ENCODE data around the gene ANKRD34A. TPM values are rescaled to one million over a fixed set of nuclear protein-coding genes. Genes with fewer than 3 reads are reported as not detected.

Gene ANKRD34A
- total RNA-seq, 1 experiment from 2014 or later, result 0.50 TPM

DNA sequence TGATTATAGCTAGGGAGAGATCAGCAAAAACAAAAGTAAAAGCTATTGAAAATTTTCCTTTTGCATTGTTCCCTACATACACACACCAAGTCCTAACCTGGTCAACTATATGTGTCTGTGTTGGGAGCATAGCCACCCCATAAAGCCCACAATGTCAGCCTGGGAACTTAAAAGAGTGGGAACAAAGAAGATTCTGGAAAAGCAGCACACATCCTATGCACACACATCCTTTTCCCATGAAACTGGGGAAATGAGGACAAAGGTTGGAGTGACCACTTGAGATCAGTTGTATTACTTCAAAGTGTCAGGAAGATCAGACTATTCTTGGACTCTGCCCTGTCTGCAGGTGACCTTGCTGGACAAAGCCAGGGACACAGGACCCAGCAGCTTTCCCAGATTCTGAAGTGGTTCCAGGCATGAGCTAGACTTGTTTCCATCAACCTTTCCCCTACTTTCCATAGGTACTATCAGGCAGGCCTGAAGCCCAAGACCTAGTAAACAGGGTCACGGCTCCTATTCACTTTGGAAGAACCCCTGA is 16.2 kb upstream of the ANKRD34A start:
- Histone ChIP-seq H4K20me1 (ENCODE audit: insufficient read depth) (no peaks in the 10 kb centered on the region), H3K27ac (peak overlapping the region; percentile 100), H3K9me2 (ENCODE audit: insufficient read depth) (no peaks in the 10 kb centered on the region), H3K36me3 (ENCODE audit: low read depth) (no peaks in the 10 kb centered on the region), H3K79me2 (ENCODE audit: low read depth) (no peaks in the 10 kb centered on the region), H3F3A (ENCODE audit: insufficient read depth, low read depth) (peaks cover 34% of the 10 kb centered on the region), H3K9me3 (ENCODE audit: insufficient read depth, low read depth) (no peaks in the 10 kb centered on the region), H3K4me1 (replicated peaks; ENCODE audit: insufficient read depth) (peaks cover 60% of the 10 kb centered on the region), H3K4me2 (peak overlapping the region; percentile 89), H2AFZ (no peak overlapping the region), H3K4me3 (no peak overlapping the region), H3K27me3 (ENCODE audit: insufficient read depth, low read depth) (no peaks in the 10 kb centered on the region)
- ChIA-PET CTCF (interaction anchor here (4.7 kb wide), 1 partner anchor 26 kb away, joined by 24 read pairs; no protein-coding TSS in a partner anchor), POLR2A (ENCODE audit: unreplicated experiment) (no interaction called here)
- DNase-seq, result peak in 1 of 2 experiments; percentile 2
- BruUV-seq (replicated peaks), result no TSS peak
- intact Hi-C loops (cut with micrococcal nuclease; ENCODE audit: unreplicated experiment), result no loop called here
- TF ChIP-seq EZH2 (IDR thresholded peaks at IDR 0.05; ENCODE audit: low read depth), result no peak

DNA sequence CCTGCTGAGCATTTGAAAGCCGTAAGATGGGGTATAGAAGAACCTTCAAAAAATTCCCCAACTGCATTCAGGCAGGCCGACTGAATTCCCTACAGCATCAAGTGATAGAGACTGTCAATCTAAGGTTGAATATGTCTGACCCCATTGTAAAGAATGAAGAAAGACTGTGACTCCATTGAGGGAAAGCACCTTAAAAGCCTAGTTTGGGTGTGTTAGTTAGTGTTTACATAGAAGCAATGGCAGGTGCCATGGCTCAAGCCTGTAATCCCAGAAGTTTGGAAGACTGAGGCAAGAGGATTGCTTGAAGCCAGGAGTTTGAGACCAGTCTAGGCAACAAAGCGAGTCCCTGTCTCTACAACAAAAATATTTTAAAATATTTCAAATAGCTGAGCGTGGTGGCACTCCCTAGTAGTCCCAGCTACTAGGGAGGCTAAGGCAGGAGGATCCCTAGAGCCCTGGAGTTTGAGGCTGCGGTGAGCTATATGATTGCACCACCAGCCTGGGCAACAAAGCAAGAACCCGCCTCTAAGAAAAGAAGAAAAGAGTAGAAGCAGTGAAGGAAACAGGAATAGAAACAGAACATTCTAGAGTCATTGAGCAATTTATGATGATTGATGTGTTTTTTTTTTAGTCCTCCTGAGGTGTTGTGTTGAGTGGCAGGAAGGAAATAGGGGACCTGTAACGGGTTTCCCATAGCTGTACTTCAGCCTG is 15.5 kb upstream of the ANKRD34A start:
- H3K9me2 ChIP-seq (ENCODE audit: insufficient read depth), result no peaks in the 10 kb centered on the region
- H3K27me3 ChIP-seq (ENCODE audit: insufficient read depth, low read depth), result no peaks in the 10 kb centered on the region
- no peak overlapping the region; the same call in 1 of the 2 replicates for H2AFZ ChIP-seq
- H3F3A ChIP-seq (ENCODE audit: insufficient read depth, low read depth), result peaks cover 28% of the 10 kb centered on the region
- ChIA-PET POLR2A (ENCODE audit: unreplicated experiment) (interaction anchor here (0.5 to 0.7 kb wide), 9 partner anchors 10 to 88 kb away, joined by 3 to 20 read pairs (median 6); no protein-coding TSS in a partner anchor), CTCF (interaction anchor here (0.6 to 4.7 kb wide), 6 partner anchors 27 to 134 kb away, joined by 3 to 24 read pairs (median 5); partner anchors contain the start of genes NUDT17 and PIAS3)
- TF ChIP-seq EZH2 (IDR thresholded peaks at IDR 0.05; ENCODE audit: low read depth), result no peak
- TF ChIP-seq, protein P1, sequence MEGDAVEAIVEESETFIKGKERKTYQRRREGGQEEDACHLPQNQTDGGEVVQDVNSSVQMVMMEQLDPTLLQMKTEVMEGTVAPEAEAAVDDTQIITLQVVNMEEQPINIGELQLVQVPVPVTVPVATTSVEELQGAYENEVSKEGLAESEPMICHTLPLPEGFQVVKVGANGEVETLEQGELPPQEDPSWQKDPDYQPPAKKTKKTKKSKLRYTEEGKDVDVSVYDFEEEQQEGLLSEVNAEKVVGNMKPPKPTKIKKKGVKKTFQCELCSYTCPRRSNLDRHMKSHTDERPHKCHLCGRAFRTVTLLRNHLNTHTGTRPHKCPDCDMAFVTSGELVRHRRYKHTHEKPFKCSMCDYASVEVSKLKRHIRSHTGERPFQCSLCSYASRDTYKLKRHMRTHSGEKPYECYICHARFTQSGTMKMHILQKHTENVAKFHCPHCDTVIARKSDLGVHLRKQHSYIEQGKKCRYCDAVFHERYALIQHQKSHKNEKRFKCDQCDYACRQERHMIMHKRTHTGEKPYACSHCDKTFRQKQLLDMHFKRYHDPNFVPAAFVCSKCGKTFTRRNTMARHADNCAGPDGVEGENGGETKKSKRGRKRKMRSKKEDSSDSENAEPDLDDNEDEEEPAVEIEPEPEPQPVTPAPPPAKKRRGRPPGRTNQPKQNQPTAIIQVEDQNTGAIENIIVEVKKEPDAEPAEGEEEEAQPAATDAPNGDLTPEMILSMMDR (conservative IDR thresholded peaks at IDR 0.05), result no peak
- H4K20me1 ChIP-seq (ENCODE audit: insufficient read depth), result no peaks in the 10 kb centered on the region
- peak overlapping the region; percentile 100 for H3K27ac ChIP-seq
- H3K4me1 ChIP-seq (replicated peaks; ENCODE audit: insufficient read depth), result peaks cover 54% of the 10 kb centered on the region
- H3K4me3 ChIP-seq, result no peak overlapping the region
- DNase-seq, result peak in 1 of 2 experiments; percentile 55
- BruUV-seq (replicated peaks), result TSS peak; percentile 81
- intact Hi-C loops (cut with micrococcal nuclease; ENCODE audit: unreplicated experiment), result loop anchor here (1.0 to 5.0 kb wide), 5 partner anchors 16 to 88 kb away; partner anchors contain the start of genes PEX11B and TXNIP
- H3K9me3 ChIP-seq (ENCODE audit: insufficient read depth, low read depth), result no peaks in the 10 kb centered on the region
- H3K79me2 ChIP-seq (ENCODE audit: low read depth), result no peaks in the 10 kb centered on the region
- peak overlapping the region; percentile 89 for H3K4me2 ChIP-seq
- H3K36me3 ChIP-seq (ENCODE audit: low read depth), result no peaks in the 10 kb centered on the region

DNA sequence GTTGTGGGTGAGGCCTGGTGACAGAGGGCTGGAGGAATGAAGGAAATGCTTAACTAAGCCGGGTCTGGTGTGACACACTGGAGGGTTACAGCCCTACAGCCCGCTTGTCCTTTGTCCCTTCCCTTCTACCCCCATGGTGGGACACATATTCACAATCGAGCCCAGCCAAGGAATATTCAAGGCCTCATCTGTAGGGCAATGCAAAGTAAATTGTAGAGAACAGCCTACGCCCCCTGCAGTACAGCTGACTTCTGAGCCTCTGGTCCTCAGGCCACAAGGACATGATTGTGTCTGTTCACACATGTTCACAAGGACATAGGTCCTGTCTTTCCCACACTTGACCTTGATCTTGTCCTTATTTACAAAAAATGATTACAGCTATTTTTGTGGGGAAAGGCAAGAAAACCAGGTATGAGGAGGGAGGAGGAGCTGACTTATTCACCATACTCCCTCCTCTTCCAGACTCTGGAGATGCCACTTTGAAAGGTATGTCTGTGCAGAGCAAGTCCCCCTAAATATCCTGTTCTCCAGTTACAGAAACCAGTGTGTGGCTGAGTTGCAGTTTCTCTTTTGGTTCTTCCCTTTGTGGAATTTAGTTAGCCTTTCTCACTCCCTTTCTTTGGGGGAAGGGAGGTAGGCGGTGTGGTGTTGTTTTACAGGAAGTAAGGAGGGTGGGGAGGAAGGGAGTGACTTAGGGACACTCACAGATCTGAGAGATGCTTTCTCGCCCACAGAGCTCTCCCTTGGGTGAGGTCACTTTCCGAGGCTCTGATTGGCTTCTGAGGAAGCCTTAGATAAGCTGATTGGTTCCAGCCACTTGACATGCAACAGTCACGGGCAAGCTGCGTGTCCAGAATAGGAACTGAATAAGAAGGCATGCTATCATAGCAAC is 14.7 kb upstream of the ANKRD34A start:
- BruUV-seq (replicated peaks), result TSS peak; percentile 97
- H3K79me2 ChIP-seq (ENCODE audit: low read depth), result no peaks in the 10 kb centered on the region
- ChIA-PET CTCF (interaction anchor here (0.6 to 4.7 kb wide), 6 partner anchors 28 to 133 kb away, joined by 3 to 24 read pairs (median 5); partner anchors contain the start of genes NUDT17 and PIAS3), POLR2A (ENCODE audit: unreplicated experiment) (interaction anchor here (0.5 to 0.7 kb wide), 11 partner anchors 11 to 1567 kb away, joined by 3 to 20 read pairs (median 5); partner anchors contain the start of gene LIX1L)
- H3K36me3 ChIP-seq (ENCODE audit: low read depth), result no peaks in the 10 kb centered on the region
- H3K9me3 ChIP-seq (ENCODE audit: insufficient read depth, low read depth), result no peaks in the 10 kb centered on the region
- peaks cover 49% of the 10 kb centered on the region for H3K4me1 ChIP-seq (replicated peaks; ENCODE audit: insufficient read depth)
- intact Hi-C loops (cut with micrococcal nuclease; ENCODE audit: unreplicated experiment), result loop anchor here (1.0 to 5.0 kb wide), 5 partner anchors 17 to 87 kb away; partner anchors contain the start of genes PEX11B and TXNIP
- peak overlapping the region; percentile 89 for H3K4me2 ChIP-seq
- peaks cover 27% of the 10 kb centered on the region for H3F3A ChIP-seq (ENCODE audit: insufficient read depth, low read depth)
- no peaks in the 10 kb centered on the region for H3K27me3 ChIP-seq (ENCODE audit: insufficient read depth, low read depth)
- peak overlapping the region; percentile 55 for H3K4me3 ChIP-seq
- peak overlapping the region; percentile 100 for H3K27ac ChIP-seq
- H4K20me1 ChIP-seq (ENCODE audit: insufficient read depth), result no peaks in the 10 kb centered on the region
- no peak overlapping the region; the same call in 1 of the 2 replicates for H2AFZ ChIP-seq
- DNase-seq, result peak; percentile 86 to 100
- no peaks in the 10 kb centered on the region for H3K9me2 ChIP-seq (ENCODE audit: insufficient read depth)
- TF ChIP-seq, protein P1 (conservative IDR thresholded peaks at IDR 0.05), result no peak; the same call in 1 of the 2 replicates
- no peak for TF ChIP-seq EZH2 (IDR thresholded peaks at IDR 0.05; ENCODE audit: low read depth)

Data from PC-9 (cell line).